ENCODE measurements around the gene APAF1.
"Not testable (repeated sequence)": the region's sequence is repeated elsewhere in the genome, so short reads cannot be mapped to it uniquely, and the experiment has no call there.

APAF1 gene, protein sequence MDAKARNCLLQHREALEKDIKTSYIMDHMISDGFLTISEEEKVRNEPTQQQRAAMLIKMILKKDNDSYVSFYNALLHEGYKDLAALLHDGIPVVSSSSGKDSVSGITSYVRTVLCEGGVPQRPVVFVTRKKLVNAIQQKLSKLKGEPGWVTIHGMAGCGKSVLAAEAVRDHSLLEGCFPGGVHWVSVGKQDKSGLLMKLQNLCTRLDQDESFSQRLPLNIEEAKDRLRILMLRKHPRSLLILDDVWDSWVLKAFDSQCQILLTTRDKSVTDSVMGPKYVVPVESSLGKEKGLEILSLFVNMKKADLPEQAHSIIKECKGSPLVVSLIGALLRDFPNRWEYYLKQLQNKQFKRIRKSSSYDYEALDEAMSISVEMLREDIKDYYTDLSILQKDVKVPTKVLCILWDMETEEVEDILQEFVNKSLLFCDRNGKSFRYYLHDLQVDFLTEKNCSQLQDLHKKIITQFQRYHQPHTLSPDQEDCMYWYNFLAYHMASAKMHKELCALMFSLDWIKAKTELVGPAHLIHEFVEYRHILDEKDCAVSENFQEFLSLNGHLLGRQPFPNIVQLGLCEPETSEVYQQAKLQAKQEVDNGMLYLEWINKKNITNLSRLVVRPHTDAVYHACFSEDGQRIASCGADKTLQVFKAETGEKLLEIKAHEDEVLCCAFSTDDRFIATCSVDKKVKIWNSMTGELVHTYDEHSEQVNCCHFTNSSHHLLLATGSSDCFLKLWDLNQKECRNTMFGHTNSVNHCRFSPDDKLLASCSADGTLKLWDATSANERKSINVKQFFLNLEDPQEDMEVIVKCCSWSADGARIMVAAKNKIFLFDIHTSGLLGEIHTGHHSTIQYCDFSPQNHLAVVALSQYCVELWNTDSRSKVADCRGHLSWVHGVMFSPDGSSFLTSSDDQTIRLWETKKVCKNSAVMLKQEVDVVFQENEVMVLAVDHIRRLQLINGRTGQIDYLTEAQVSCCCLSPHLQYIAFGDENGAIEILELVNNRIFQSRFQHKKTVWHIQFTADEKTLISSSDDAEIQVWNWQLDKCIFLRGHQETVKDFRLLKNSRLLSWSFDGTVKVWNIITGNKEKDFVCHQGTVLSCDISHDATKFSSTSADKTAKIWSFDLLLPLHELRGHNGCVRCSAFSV (N-terminal part only)

DNA sequence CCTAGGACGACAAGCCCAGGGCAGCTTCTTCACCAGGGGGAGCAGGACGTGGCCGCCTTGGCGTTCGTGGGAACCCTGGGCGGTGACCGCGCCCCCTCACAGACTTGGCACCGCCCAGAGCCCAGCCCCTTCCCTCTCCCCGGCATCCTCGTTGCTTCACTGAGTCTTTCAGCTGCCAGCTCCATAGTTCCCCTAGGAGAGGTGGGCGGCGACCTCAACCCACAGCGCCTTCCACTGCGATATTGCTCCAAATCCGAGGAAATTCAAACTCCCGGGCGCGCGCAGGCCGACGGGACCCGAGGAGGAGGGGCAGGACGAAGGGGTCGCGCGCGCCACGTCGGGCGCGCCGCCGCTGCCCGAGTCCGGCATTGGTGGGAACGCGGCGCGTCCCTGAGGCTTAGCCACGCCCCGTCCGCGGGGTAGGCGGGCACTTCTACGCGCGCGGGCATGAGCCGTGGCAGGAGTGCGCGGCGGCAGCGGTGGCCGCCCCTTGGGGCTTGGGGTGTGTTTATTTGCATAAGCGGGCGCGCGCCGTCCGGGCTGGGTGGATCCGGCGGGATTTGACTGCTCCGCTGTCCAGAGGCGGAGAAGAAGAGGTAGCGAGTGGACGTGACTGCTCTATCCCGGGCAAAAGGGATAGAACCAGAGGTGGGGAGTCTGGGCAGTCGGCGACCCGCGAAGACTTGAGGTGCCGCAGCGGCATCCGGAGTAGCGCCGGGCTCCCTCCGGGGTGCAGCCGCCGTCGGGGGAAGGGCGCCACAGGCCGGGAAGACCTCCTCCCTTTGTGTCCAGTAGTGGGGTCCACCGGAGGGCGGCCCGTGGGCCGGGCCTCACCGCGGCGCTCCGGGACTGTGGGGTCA is at the start of gene APAF1, which contains the start of gene IKBIP:
TSS of gene APAF1 (plus strand) at position 579 of the 860 bp plus-strand sequence. CDS start 3,070 bp downstream, outside the sequence.
TSS of gene IKBIP (minus strand) at position 77 of the 860 bp plus-strand sequence. CDS start 87 bp downstream, outside the sequence.
- H3K4me3 ChIP-seq (ENCODE audit: control insufficient read depth, low read depth, low read length): peak within 1 kb of the TSS; percentile 97
- DNase-seq (ENCODE audit: low read depth): peak; percentile 94
- TF ChIP-seq, protein P1, sequence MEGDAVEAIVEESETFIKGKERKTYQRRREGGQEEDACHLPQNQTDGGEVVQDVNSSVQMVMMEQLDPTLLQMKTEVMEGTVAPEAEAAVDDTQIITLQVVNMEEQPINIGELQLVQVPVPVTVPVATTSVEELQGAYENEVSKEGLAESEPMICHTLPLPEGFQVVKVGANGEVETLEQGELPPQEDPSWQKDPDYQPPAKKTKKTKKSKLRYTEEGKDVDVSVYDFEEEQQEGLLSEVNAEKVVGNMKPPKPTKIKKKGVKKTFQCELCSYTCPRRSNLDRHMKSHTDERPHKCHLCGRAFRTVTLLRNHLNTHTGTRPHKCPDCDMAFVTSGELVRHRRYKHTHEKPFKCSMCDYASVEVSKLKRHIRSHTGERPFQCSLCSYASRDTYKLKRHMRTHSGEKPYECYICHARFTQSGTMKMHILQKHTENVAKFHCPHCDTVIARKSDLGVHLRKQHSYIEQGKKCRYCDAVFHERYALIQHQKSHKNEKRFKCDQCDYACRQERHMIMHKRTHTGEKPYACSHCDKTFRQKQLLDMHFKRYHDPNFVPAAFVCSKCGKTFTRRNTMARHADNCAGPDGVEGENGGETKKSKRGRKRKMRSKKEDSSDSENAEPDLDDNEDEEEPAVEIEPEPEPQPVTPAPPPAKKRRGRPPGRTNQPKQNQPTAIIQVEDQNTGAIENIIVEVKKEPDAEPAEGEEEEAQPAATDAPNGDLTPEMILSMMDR (conservative IDR thresholded peaks at IDR 0.05; ENCODE audit: control insufficient read depth, insufficient read depth, low read depth, low read length): no peak

DNA sequence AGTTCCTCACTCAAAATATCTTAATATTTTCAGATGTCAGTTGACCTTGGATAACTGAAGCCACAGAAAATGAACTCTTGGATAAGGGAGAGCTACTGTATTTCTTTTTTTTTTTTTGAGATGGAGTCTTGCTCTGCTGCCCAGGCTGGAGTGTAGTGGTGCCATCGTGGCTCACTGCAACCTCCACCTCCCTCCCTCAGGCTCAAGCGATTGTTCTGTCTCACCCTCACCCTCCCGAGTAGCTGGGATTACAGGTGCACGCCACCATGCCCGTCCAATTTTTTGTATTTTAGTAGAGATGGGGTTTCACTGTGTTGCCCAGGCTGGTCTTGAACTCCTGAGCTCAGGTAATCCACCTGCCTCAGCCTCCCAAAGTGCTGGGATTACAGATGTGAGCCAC is 47.8 kb upstream of the APAF1 start:
- H3K4me3 ChIP-seq (ENCODE audit: control insufficient read depth, low read depth, low read length); DNase-seq (ENCODE audit: low read depth): not testable (repeated sequence)

DNA sequence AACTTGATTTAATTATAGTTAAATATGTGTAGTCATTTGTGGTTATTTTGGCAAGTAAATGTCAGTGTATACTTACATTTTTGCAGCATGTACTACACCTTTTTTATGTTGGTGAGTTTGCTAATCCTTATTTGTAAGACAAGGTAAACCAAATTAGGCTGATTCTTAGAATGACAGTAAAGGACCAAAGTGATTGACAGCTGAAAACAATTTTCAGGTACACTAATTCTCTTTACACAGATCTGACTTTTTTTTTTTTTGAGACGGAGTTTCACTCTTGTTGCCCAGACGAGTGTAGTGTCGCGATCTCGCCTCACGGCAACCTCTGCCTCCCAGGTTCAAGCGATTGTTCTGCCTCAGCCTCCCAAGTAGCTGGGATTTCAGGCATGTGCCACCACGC is 43.2 kb upstream of the APAF1 start:
- DNase-seq (ENCODE audit: low read depth): no peak
- TF ChIP-seq, protein P1 (conservative IDR thresholded peaks at IDR 0.05; ENCODE audit: control insufficient read depth, insufficient read depth, low read depth, low read length): no peak
- H3K4me3 ChIP-seq (ENCODE audit: control insufficient read depth, low read depth, low read length): no peak overlapping the region

DNA sequence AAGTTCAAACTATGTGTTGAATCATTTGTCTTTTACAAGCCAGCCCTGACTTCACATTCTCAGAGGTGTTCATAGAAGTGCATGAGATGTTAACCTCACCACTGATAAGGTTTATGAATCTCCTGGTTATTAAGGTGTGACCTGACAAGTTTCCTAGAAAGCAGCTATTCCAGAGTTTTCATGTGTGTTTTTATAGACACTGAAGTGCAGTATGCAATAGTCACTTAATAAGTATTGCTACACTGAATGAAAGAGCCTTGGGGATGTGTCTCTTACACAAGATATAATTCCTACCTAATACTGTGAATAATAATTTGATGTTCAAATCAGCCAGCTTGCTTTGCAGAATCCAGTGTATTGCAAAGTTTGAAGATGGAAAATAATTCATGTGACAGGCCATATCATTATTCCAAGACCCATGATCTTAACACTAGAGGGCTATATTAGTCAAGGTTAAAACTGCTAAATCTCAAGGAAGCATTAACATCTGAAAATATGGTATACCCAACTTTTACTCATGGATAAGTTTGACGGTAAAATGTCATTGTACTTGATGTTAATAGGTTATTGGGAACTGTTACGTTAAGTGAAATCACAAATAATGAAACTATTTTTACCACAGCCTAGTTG is 38.6 kb upstream of the APAF1 start:
- TF ChIP-seq, protein P1 (conservative IDR thresholded peaks at IDR 0.05; ENCODE audit: control insufficient read depth, insufficient read depth, low read depth, low read length): peak; percentile 3
- peak; percentile 12 for DNase-seq (ENCODE audit: low read depth)
- H3K4me3 ChIP-seq (ENCODE audit: control insufficient read depth, low read depth, low read length): no peak overlapping the region

DNA sequence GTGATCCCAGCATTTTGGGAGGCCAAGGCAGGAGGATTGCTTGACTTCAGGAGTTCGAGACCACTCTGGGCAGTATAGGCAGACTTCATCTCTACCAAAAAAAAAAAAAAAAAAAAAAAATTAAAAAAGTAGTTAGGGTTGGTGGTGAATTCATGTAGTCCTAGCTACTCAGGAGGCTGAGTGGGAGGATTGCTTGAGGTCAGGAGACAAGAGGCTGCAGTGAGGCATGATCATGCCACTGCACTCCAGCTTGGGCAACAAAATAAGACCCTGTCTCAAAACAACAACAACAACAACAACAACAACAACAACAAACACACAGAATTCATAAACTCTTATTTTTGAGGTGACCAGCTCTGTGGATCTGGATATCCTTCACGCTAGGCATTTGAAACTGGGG is 34.5 kb upstream of the APAF1 start:
- no peak for DNase-seq (ENCODE audit: low read depth)
- TF ChIP-seq, protein P1 (conservative IDR thresholded peaks at IDR 0.05; ENCODE audit: control insufficient read depth, insufficient read depth, low read depth, low read length): no peak
- H3K4me3 ChIP-seq (ENCODE audit: control insufficient read depth, low read depth, low read length): no peak overlapping the region

DNA sequence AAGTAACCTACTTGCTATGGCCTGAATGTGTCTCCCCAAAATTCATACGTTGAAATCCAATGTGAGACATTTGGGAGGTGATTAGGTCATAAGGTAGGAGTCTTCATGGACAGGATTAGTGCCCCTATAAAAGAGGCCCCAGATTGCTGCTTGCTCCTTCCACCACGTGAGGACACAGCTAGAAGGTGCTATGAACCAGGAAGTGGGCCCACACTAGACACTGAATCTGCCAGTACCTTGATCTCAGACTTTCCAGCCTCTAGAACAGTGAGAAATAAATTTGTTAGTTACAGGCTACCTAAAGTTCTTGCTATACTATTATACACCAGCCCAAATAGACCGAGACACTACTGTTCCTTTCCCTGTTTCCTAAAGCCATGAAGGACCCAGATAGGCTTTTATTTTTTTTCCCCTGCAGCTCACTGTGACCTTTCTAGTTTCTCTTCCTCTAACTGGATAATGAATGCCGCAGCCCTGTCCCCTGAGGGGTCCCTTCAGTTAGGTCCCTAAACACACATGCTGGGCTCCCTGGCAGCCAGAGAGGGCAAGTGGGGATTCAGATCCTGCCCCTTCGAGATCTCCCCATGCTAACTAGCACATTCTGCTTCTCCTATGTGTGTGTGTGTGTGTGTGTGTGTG is 32.3 kb upstream of the APAF1 start:
- DNase-seq (ENCODE audit: low read depth): no peak
- TF ChIP-seq, protein P1 (conservative IDR thresholded peaks at IDR 0.05; ENCODE audit: control insufficient read depth, insufficient read depth, low read depth, low read length): no peak
- no peak overlapping the region for H3K4me3 ChIP-seq (ENCODE audit: control insufficient read depth, low read depth, low read length)
